ENCODE measurements around the gene LGALS8. TPM values are rescaled to one million over a fixed set of nuclear protein-coding genes. Genes with fewer than 3 reads are reported as not detected.
"Not testable (repeated sequence)": the region's sequence is repeated elsewhere in the genome, so short reads cannot be mapped to it uniquely, and the experiment has no call there.

LGALS8 gene
- total RNA-seq: 100 to 1,000 TPM; 106 to 147 (median 124) TPM
- total RNA-seq (2013): 96.5 TPM
- total RNA-seq: 69.5 to 326 (median 154) reads per million in 29 experiments

DNA sequence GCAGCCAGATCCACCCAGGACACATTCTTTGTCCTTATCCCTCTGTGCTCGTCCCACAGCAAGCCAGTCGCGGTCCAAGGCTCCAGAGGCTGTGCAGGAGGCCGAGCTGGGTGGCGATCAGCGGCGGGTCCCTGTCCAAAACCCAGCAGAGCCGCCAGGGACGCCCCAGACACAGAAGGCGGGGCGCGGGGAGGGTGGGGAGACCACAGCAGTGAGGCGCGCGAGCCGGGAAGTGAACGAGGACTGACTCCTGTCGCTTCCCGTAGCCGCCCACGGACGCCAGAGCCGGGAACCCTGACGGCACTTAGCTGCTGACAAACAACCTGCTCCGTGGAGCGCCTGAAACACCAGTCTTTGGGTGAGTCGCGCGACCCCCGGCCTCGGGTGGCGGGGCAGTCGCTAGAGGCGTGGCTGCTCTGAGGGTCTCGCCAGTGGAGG lies at the start of gene LGALS8:
TSS of gene LGALS8 (plus strand) at position 279 of the 438 bp plus-strand sequence. CDS start 2,089 bp downstream, outside the sequence.
- Histone ChIP-seq H3K4me3 (ENCODE audit: control insufficient read depth in 1 of 2, extremely low read depth in 1 of 2, low read length in 1 of 2) (peak within 1 kb of the TSS; percentile 94 to 98), H3K36me3 (ENCODE audit: control insufficient read depth in 2 of 2, extremely low read depth in 1 of 2, insufficient read depth in 1 of 2, low read length in 1 of 2) (peaks cover 0 to 17% of the 10 kb centered on the region in 2 donors), H3K27ac (ENCODE audit: low read length) (peak within 1 kb of the TSS; percentile 81), H3K27me3 (replicated peaks in 1 of 2; ENCODE audit: control insufficient read depth in 2 of 2, extremely low read depth in 1 of 2, insufficient read depth in 2 of 2, low read length in 1 of 2) (no peaks in the 10 kb centered on the region), H3K4me1 (ENCODE audit: control insufficient read depth in 1 of 2, extremely low read depth in 1 of 2, insufficient read depth in 2 of 2, low read length in 2 of 2) (peaks cover 4 to 12% of the 10 kb centered on the region in 2 experiments), H3K9me3 (no peaks in the 10 kb centered on the region)
- Mint-ChIP-seq H3K4me3 (peak within 1 kb of the TSS; percentile 97 to 98 (median 98)), H3K9me3 (no peaks in the 10 kb centered on the region), H3K36me3 (peaks cover 17% of the 10 kb centered on the region), H3K27ac (peak within 1 kb of the TSS; percentile 98 to 99), H3K4me1 (peaks cover 32 to 39% (median 39%) of the 10 kb centered on the region in 3 donors), H3K27me3 (no peaks in the 10 kb centered on the region)
- ATAC-seq (replicated peaks in 1 of 4) (peak; percentile 84 to 88 (median 85)), DNase-seq (peak; percentile 62 to 90 (median 82))
- ChIA-PET CTCF (interaction anchor here in 1 of 2 donors (0.6 kb wide), 1 partner anchor 520 kb away, joined by 3 read pairs; no protein-coding TSS in a partner anchor), POLR2A (interaction anchor here in 1 of 2 donors (0.8 kb wide), 1 partner anchor 271 kb away, joined by 3 read pairs; the partner anchor contains the start of gene MTR)
- under 1% methylated on average over 35 of the region's 35 CpGs for WGBS (ENCODE audit: insufficient coverage)

DNA sequence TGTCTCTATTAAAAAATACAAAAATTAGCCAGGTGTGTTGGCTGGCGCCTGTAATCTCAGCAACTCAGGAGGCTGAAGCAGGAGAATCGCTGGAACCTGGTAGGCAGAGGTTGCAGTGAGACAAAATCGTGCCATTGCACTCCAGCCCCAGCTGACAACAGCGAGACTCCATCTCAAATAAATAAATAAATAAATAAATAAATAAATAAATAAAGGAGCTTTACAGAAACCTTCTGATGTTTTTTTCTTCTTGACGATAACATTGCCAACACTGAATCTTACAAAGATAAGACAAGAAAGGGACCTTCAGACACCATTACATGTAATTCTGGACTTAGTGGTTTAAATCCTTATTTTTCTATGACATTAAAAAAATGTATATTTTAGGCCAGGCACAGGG lies 47.8 kb upstream of the LGALS8 start:
- Mint-ChIP-seq H3K36me3 (no peaks in the 10 kb centered on the region), H3K4me1 (no peaks in the 10 kb centered on the region), H3K9me3 (no peaks in the 10 kb centered on the region), H3K27me3 (peaks cover 0 to 3% of the 10 kb centered on the region in 2 donors), H3K27ac (no peak overlapping the region), H3K4me3 (no peak overlapping the region)
- CTCF ChIA-PET: no interaction called here
- no peak overlapping the region for H3K27ac ChIP-seq (ENCODE audit: low read length)
- POLR2A ChIA-PET: no interaction called here
- H3K27me3 ChIP-seq (replicated peaks in 1 of 2; ENCODE audit: control insufficient read depth in 2 of 2, extremely low read depth in 1 of 2, insufficient read depth in 2 of 2, low read length in 1 of 2): no peaks in the 10 kb centered on the region
- ATAC-seq (replicated peaks in 1 of 4) (no peak), DNase-seq (no peak)
- no peaks in the 10 kb centered on the region for H3K36me3 ChIP-seq (ENCODE audit: control insufficient read depth in 2 of 2, extremely low read depth in 1 of 2, insufficient read depth in 1 of 2, low read length in 1 of 2)
- H3K4me1 ChIP-seq (ENCODE audit: control insufficient read depth in 1 of 2, extremely low read depth in 1 of 2, insufficient read depth in 2 of 2, low read length in 2 of 2): no peaks in the 10 kb centered on the region
- 100% methylated on average over 2 of the region's 5 CpGs for WGBS (ENCODE audit: insufficient coverage)
- H3K9me3 ChIP-seq: no peaks in the 10 kb centered on the region
- H3K4me3 ChIP-seq (ENCODE audit: control insufficient read depth in 1 of 2, extremely low read depth in 1 of 2, low read length in 1 of 2): no peak overlapping the region

DNA sequence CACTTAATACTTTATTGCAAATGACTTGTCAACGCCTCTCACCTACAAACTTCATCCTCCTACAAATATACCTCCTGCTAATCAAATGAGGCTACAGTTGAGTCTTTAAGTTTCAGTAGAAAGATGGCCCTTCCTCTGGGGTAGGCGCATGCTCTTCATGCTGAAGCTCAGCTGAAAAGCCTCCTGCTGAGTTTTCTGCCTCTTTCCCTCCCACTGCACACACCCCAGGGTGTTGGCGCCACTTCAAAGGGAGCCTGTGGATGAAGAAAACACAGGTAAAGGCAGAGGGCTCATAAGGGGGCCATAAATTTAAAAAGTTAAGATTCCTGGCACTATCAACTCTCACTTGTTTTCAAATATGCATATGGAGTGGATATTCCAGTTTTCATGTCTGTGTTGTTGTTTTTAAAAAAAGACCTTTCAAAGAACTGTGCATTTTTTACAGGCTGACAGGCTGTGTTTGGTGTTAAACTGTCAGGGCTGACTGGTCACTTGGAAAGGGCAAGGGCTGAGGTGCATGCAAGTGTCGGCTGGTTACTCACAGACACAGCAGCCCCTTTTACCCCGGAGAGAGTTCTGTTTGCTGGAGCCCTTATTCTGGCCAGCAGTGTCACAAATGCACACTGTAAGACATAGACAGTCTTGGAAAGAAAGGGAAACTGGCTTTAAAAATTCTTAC lies 42.9 kb upstream of the LGALS8 start:
- CTCF ChIA-PET: no interaction called here
- no peak overlapping the region for H3K27ac Mint-ChIP-seq
- no peaks in the 10 kb centered on the region for H3K4me1 ChIP-seq (ENCODE audit: control insufficient read depth in 1 of 2, extremely low read depth in 1 of 2, insufficient read depth in 2 of 2, low read length in 2 of 2)
- H3K4me1 Mint-ChIP-seq: no peaks in the 10 kb centered on the region
- H3K27me3 Mint-ChIP-seq: peaks cover 1 to 7% of the 10 kb centered on the region in 2 donors
- DNase-seq: no peak
- ATAC-seq (replicated peaks in 1 of 4): no peak
- H3K4me3 Mint-ChIP-seq: no peak overlapping the region
- POLR2A ChIA-PET: no interaction called here
- no peaks in the 10 kb centered on the region for H3K9me3 ChIP-seq
- WGBS (ENCODE audit: insufficient coverage): 100% methylated on average over 1 of the region's 5 CpGs
- no peak overlapping the region for H3K27ac ChIP-seq (ENCODE audit: low read length)
- H3K4me3 ChIP-seq (ENCODE audit: control insufficient read depth in 1 of 2, extremely low read depth in 1 of 2, low read length in 1 of 2): no peak overlapping the region
- no peaks in the 10 kb centered on the region for H3K36me3 Mint-ChIP-seq
- no peaks in the 10 kb centered on the region for H3K27me3 ChIP-seq (replicated peaks in 1 of 2; ENCODE audit: control insufficient read depth in 2 of 2, extremely low read depth in 1 of 2, insufficient read depth in 2 of 2, low read length in 1 of 2)
- H3K36me3 ChIP-seq (ENCODE audit: control insufficient read depth in 2 of 2, extremely low read depth in 1 of 2, insufficient read depth in 1 of 2, low read length in 1 of 2): peaks cover 0 to 3% of the 10 kb centered on the region in 2 donors
- no peaks in the 10 kb centered on the region for H3K9me3 Mint-ChIP-seq

DNA sequence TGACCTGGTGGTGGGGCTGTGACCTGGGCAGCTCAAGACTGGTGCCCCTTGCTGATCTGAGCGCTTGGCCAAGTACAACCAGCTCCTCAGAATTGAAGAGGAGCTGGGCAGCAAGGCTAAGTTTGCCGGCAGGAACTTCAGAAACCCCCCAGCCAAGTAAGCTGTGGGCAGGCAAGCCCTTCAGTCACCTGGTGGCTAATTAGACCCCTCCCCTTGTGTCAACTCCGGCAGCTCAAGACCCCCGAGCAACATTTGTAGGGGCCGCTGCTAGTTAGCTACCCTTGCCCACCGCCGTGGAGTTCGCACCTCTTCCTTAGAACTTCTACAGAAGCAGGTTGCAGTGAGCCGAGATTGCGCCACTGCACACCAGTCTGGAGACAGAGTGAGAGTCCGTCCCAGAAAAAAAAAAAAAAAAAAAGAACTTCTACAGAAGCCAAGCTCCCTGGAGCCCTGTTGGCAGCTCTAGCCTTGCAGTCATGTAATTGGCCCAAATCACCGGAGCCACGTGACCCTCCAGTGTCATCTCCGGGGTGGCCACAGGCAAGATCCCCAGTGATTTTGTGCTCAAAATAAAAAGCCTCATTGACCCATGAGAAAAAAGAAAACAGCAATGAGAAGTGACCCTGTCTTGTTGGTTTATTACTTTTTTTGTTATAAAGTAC lies 39.3 kb upstream of the LGALS8 start:
- Mint-ChIP-seq H3K27me3 (peaks cover 1 to 7% of the 10 kb centered on the region in 2 donors), H3K4me3 (no peak overlapping the region), H3K36me3 (no peaks in the 10 kb centered on the region), H3K9me3 (no peaks in the 10 kb centered on the region), H3K4me1 (peaks cover 0 to 2% (median 0%) of the 10 kb centered on the region in 3 donors), H3K27ac (no peak overlapping the region)
- Histone ChIP-seq H3K27me3 (replicated peaks in 1 of 2; ENCODE audit: control insufficient read depth in 2 of 2, extremely low read depth in 1 of 2, insufficient read depth in 2 of 2, low read length in 1 of 2) (peaks cover 0 to 3% of the 10 kb centered on the region in 2 experiments), H3K9me3 (no peaks in the 10 kb centered on the region), H3K4me3 (ENCODE audit: control insufficient read depth in 1 of 2, extremely low read depth in 1 of 2, low read length in 1 of 2) (no peak overlapping the region), H3K4me1 (ENCODE audit: control insufficient read depth in 1 of 2, extremely low read depth in 1 of 2, insufficient read depth in 2 of 2, low read length in 2 of 2) (no peaks in the 10 kb centered on the region), H3K27ac (ENCODE audit: low read length) (no peak overlapping the region), H3K36me3 (ENCODE audit: control insufficient read depth in 2 of 2, extremely low read depth in 1 of 2, insufficient read depth in 1 of 2, low read length in 1 of 2) (peaks cover 0 to 3% of the 10 kb centered on the region in 2 donors)
- WGBS (ENCODE audit: insufficient coverage): 93% methylated on average over 5 of the region's 14 CpGs
- DNase-seq: no peak
- no peak for ATAC-seq (replicated peaks in 1 of 4)
- ChIA-PET POLR2A (no interaction called here), CTCF (interaction anchor here in 1 of 2 donors (0.7 to 1.0 kb wide), 2 partner anchors 275 to 380 kb away, joined by 5 to 6 read pairs; no protein-coding TSS in a partner anchor)

DNA sequence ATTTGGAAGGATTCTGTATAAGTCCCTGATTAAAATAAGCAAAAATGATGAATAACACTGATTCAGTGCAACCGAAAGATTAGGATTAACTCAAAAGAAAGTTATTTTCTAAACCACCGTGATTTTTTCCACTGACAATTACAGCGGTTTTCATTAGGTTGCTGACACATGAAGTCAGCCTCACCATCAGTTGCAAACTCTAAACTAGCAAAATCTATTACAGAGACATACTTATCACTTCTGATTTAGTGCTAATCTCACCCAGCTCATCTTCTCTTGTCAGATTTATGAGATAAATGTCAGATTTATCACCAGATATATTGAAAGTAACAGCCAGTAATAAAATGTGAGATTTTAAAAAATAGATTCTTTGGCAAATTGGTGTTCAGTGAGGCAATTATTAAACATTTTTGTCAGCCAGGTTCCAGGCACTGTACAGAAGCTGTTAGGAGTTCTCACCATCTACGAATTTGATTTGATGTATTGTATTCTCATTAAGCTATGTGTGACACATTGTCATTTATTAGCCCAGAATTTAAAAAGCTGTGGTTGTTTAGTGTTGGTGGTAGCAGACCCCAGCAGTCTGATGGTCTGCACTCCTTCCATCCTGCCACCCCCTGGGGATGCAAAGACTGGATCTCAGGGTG lies 37.3 kb upstream of the LGALS8 start:
- Mint-ChIP-seq H3K4me3 (no peak overlapping the region), H3K27ac (no peak overlapping the region), H3K36me3 (no peaks in the 10 kb centered on the region), H3K4me1 (peaks cover 5 to 9% (median 9%) of the 10 kb centered on the region in 3 donors), H3K9me3 (no peaks in the 10 kb centered on the region), H3K27me3 (peaks cover 8 to 18% of the 10 kb centered on the region in 2 donors)
- ATAC-seq (replicated peaks in 1 of 4) (no peak), DNase-seq (no peak)
- Histone ChIP-seq H3K9me3 (no peaks in the 10 kb centered on the region), H3K4me3 (ENCODE audit: control insufficient read depth in 1 of 2, extremely low read depth in 1 of 2, low read length in 1 of 2) (no peak overlapping the region), H3K27me3 (replicated peaks in 1 of 2; ENCODE audit: control insufficient read depth in 2 of 2, extremely low read depth in 1 of 2, insufficient read depth in 2 of 2, low read length in 1 of 2) (peaks cover 0 to 7% of the 10 kb centered on the region in 2 experiments), H3K27ac (ENCODE audit: low read length) (no peak overlapping the region), H3K36me3 (ENCODE audit: control insufficient read depth in 2 of 2, extremely low read depth in 1 of 2, insufficient read depth in 1 of 2, low read length in 1 of 2) (peaks cover 0 to 3% of the 10 kb centered on the region in 2 donors), H3K4me1 (ENCODE audit: control insufficient read depth in 1 of 2, extremely low read depth in 1 of 2, insufficient read depth in 2 of 2, low read length in 2 of 2) (no peaks in the 10 kb centered on the region)
- ChIA-PET CTCF (interaction anchor here (0.9 to 1.1 kb wide), 2 partner anchors 381 to 382 kb away, joined by 3 to 7 read pairs; no protein-coding TSS in a partner anchor), POLR2A (interaction anchor here in 1 of 2 donors (0.6 kb wide), 1 partner anchor 116 kb away, joined by 3 read pairs; no protein-coding TSS in a partner anchor)
- 54% methylated on average over 2 of the region's 4 CpGs for WGBS (ENCODE audit: insufficient coverage)

DNA sequence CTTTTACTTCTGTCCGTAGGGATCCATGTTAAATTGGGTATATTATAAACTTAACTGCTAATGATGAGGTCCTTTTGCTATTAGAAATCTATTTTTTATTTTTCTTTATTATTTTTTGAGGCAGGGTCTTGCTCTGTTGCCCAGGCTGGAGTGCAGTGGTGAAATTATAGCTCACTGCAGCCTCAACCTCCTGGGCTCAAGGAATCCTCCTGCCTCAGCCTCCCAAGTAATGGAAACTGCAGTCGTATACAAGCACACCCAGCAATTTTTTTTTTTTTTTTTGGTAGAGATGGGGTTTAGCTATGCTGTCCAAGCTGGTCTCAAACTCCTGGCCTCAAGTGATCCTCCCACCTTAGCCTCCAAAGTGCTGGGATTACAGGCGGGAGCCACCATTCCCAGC lies 34.6 kb upstream of the LGALS8 start:
- H3K27me3 ChIP-seq (replicated peaks in 1 of 2; ENCODE audit: control insufficient read depth in 2 of 2, extremely low read depth in 1 of 2, insufficient read depth in 2 of 2, low read length in 1 of 2): peaks cover 0 to 12% of the 10 kb centered on the region in 2 experiments
- H3K27ac ChIP-seq (ENCODE audit: low read length); H3K36me3 ChIP-seq (ENCODE audit: control insufficient read depth in 2 of 2, extremely low read depth in 1 of 2, insufficient read depth in 1 of 2, low read length in 1 of 2); H3K27ac Mint-ChIP-seq; H3K4me1 ChIP-seq (ENCODE audit: control insufficient read depth in 1 of 2, extremely low read depth in 1 of 2, insufficient read depth in 2 of 2, low read length in 2 of 2); DNase-seq; ATAC-seq (replicated peaks in 1 of 4); H3K9me3 ChIP-seq; H3K36me3 Mint-ChIP-seq; H3K9me3 Mint-ChIP-seq; H3K4me3 Mint-ChIP-seq; H3K4me3 ChIP-seq (ENCODE audit: control insufficient read depth in 1 of 2, extremely low read depth in 1 of 2, low read length in 1 of 2): not testable (repeated sequence)
- WGBS (ENCODE audit: insufficient coverage): no CpG with 5 or more reads among the region's 3 CpGs
- POLR2A ChIA-PET: interaction anchor here in 1 of 2 donors (0.6 kb wide), 1 partner anchor 27 kb away, joined by 5 read pairs; no protein-coding TSS in a partner anchor
- CTCF ChIA-PET: interaction anchor here in 1 of 2 donors (0.5 to 0.9 kb wide), 7 partner anchors 9 to 377 kb away, joined by 3 to 5 read pairs (median 4); no protein-coding TSS in a partner anchor
- Mint-ChIP-seq H3K27me3 (peaks cover 9 to 20% of the 10 kb centered on the region in 2 donors), H3K4me1 (peaks cover 9 to 15% (median 12%) of the 10 kb centered on the region in 3 donors)

All from T-cell (primary cell).